Large intestine (tissue), 3 donors: ENCODE measurements around the gene CHRND. TPM values are rescaled to one million over a fixed set of nuclear protein-coding genes. Genes with fewer than 3 reads are reported as not detected.

Experiments used
- DNase-seq, 2 donors: peaks; one replicate each; pipeline versions ENCODE4 v3.0.0 to v3.0.0-alpha.2; 2013
- H3K27ac ChIP-seq: one replicate; pipeline ENCODE4 v1.5.1; 2013; ENCODE audit warnings: low read length
- H3K27me3 ChIP-seq: 2 replicates; pipeline ENCODE4 v1.6.1; 2013; ENCODE audit warnings: low read length; ENCODE audit not compliant: control insufficient read depth, insufficient read depth
- H3K36me3 ChIP-seq: 2 replicates; pipeline ENCODE4 v1.6.1; 2013; ENCODE audit warnings: low read length; ENCODE audit not compliant: control insufficient read depth, insufficient read depth
- H3K4me1 ChIP-seq: one replicate; pipeline ENCODE4 v1.6.1; 2013; ENCODE audit warnings: low read length; ENCODE audit not compliant: control insufficient read depth, insufficient read depth
- H3K4me3 ChIP-seq: one replicate; pipeline ENCODE4 v1.5.1; 2013; ENCODE audit warnings: low read length
- H3K9me3 ChIP-seq: one replicate; pipeline ENCODE4 v1.6.1; 2013; ENCODE audit warnings: mild to moderate bottlenecking, low read depth, low read length, moderate library complexity; ENCODE audit not compliant: control insufficient read depth
- WGBS: methylation state at CpG from one replicate; pipeline ENCODE4 v1.1.5; 2013; ENCODE audit warnings: low lambda C conversion rate; ENCODE audit not compliant: insufficient coverage; 5-methylcytosine and 5-hydroxymethylcytosine counted together
- polyA plus RNA-seq: library from polyadenylated mRNA; unstranded; fragments of 120-200 nt; gene quantifications from one replicate; pipeline ENCODE4 v1.2.1, GENCODE V29; 2013

The CHRND gene
- polyA plus RNA-seq, 1 donor = 0.27 TPM

- Histone ChIP-seq H3K9me3 (peaks cover 3% of the 10 kb centered on the region), H3K4me1 (peaks cover 9% of the 10 kb centered on the region), H3K36me3 (no peaks in the 10 kb centered on the region), H3K27ac (no peak overlapping the region), H3K27me3 (peaks cover 55% of the 10 kb centered on the region), H3K4me3 (no peak overlapping the region)
- WGBS = no CpG with 5 or more reads among the region's 5 CpGs
- DNase-seq = no peak
Measured at GRCh38 chr2:232488721-232489300, 37.1 kb upstream of the CHRND start.

GRCh38 chr2:232489516-232490220 is 36.3 kb upstream of the CHRND start:
- no peak for DNase-seq
- Histone ChIP-seq H3K27me3 (peaks cover 47% of the 10 kb centered on the region), H3K4me1 (peaks cover 9% of the 10 kb centered on the region), H3K9me3 (peaks cover 3% of the 10 kb centered on the region), H3K4me3 (no peak overlapping the region), H3K36me3 (no peaks in the 10 kb centered on the region), H3K27ac (no peak overlapping the region)
- no CpG with 5 or more reads among the region's 9 CpGs for WGBS

- H3K9me3 ChIP-seq = peaks cover 3% of the 10 kb centered on the region
- peaks cover 39% of the 10 kb centered on the region for H3K27me3 ChIP-seq
- H3K4me1 ChIP-seq = peaks cover 7% of the 10 kb centered on the region
- 76% methylated on average over 5 of the region's 30 CpGs for WGBS
- no peak for DNase-seq
- no peak overlapping the region for H3K4me3 ChIP-seq
- H3K36me3 ChIP-seq = no peaks in the 10 kb centered on the region
- no peak overlapping the region for H3K27ac ChIP-seq
Measured at GRCh38 chr2:232490221-232491138, 35.5 kb upstream of the CHRND start.

GRCh38 chr2:232491139-232491780 is 34.7 kb upstream of the CHRND start:
- no peak for DNase-seq
- H3K9me3 ChIP-seq = peaks cover 3% of the 10 kb centered on the region
- peaks cover 6% of the 10 kb centered on the region for H3K4me1 ChIP-seq
- no CpG with 5 or more reads among the region's 12 CpGs for WGBS
- H3K4me3 ChIP-seq = no peak overlapping the region
- no peaks in the 10 kb centered on the region for H3K36me3 ChIP-seq
- H3K27me3 ChIP-seq = peaks cover 32% of the 10 kb centered on the region
- H3K27ac ChIP-seq = no peak overlapping the region

GRCh38 chr2:232492236-232492848 is 33.6 kb upstream of the CHRND start:
- Histone ChIP-seq H3K27me3 (peaks cover 22% of the 10 kb centered on the region), H3K4me1 (no peaks in the 10 kb centered on the region), H3K9me3 (no peaks in the 10 kb centered on the region), H3K4me3 (no peak overlapping the region), H3K27ac (no peak overlapping the region), H3K36me3 (no peaks in the 10 kb centered on the region)
- no peak for DNase-seq
- no CpG with 5 or more reads among the region's 8 CpGs for WGBS

- Histone ChIP-seq H3K9me3 (no peaks in the 10 kb centered on the region), H3K36me3 (no peaks in the 10 kb centered on the region), H3K27me3 (peaks cover 18% of the 10 kb centered on the region), H3K27ac (no peak overlapping the region), H3K4me3 (no peak overlapping the region), H3K4me1 (no peaks in the 10 kb centered on the region)
- no CpG with 5 or more reads among the region's 24 CpGs for WGBS
- no peak for DNase-seq
Measured at GRCh38 chr2:232492963-232493700, 32.8 kb upstream of the CHRND start.

- Histone ChIP-seq H3K4me1 (no peaks in the 10 kb centered on the region), H3K27me3 (peaks cover 11% of the 10 kb centered on the region), H3K27ac (no peak overlapping the region), H3K4me3 (no peak overlapping the region), H3K36me3 (no peaks in the 10 kb centered on the region), H3K9me3 (no peaks in the 10 kb centered on the region)
- no peak for DNase-seq
- WGBS = 60% methylated on average over 2 of the region's 10 CpGs
Measured at GRCh38 chr2:232493701-232494474, 32.1 kb upstream of the CHRND start.

GRCh38 chr2:232494542-232494941 is 31.4 kb upstream of the CHRND start:
- DNase-seq = no peak
- H3K9me3 ChIP-seq = no peaks in the 10 kb centered on the region
- H3K27me3 ChIP-seq = peaks cover 5% of the 10 kb centered on the region
- no peak overlapping the region for H3K4me3 ChIP-seq
- H3K27ac ChIP-seq = no peak overlapping the region
- H3K36me3 ChIP-seq = no peaks in the 10 kb centered on the region
- no peaks in the 10 kb centered on the region for H3K4me1 ChIP-seq
- no CpG with 5 or more reads among the region's 5 CpGs for WGBS

- Histone ChIP-seq H3K9me3 (no peaks in the 10 kb centered on the region), H3K27me3 (no peaks in the 10 kb centered on the region), H3K4me1 (no peaks in the 10 kb centered on the region), H3K27ac (no peak overlapping the region), H3K4me3 (no peak overlapping the region), H3K36me3 (no peaks in the 10 kb centered on the region)
- no peak for DNase-seq
- WGBS = no CpG with 5 or more reads among the region's 7 CpGs
Measured at GRCh38 chr2:232495292-232495691, 30.7 kb upstream of the CHRND start.
